ENCODE measurements around the gene BACE2.

- TF ChIP-seq SP1 (IDR thresholded peaks at IDR 0.05; ENCODE audit: low read depth), result no peak
- no peak for TF ChIP-seq CTCF (IDR thresholded peaks at IDR 0.05 in 2 of 3, conservative IDR thresholded peaks at IDR 0.05 in 1 of 3; ENCODE audit: borderline replicate concordance in 1 of 3, insufficient read depth in 1 of 3, low read depth in 2 of 3, low read length in 2 of 3)
- no peak for TF ChIP-seq POLR2A (IDR thresholded peaks at IDR 0.05; ENCODE audit: borderline replicate concordance, extremely low read depth, insufficient read depth, insufficient read length)
- no peak for TF ChIP-seq ZNF274 (IDR thresholded peaks at IDR 0.05; ENCODE audit: low read depth, low read length)
- TF ChIP-seq RAD21 (IDR thresholded peaks at IDR 0.05; ENCODE audit: low read depth), result no peak
- TF ChIP-seq EZH2 (IDR thresholded peaks at IDR 0.05), result no peak
- no peak for TF ChIP-seq CEBPB (IDR thresholded peaks at IDR 0.05; ENCODE audit: low read depth)
- no peak for TF ChIP-seq POLR2AphosphoS5 (IDR thresholded peaks at IDR 0.05; ENCODE audit: low read depth, low read length)
- no peak for TF ChIP-seq EGR1 (IDR thresholded peaks at IDR 0.05; ENCODE audit: low read depth)
- no peak for TF ChIP-seq REST (IDR thresholded peaks at IDR 0.05; ENCODE audit: low read depth)
- no peak for TF ChIP-seq EZH2phosphoT487 (IDR thresholded peaks at IDR 0.05; ENCODE audit: borderline replicate concordance)
- no peak for TF ChIP-seq ATF3 (IDR thresholded peaks at IDR 0.05)
- no peak for TF ChIP-seq FOSL1 (IDR thresholded peaks at IDR 0.05; ENCODE audit: low read depth)
- no peak for TF ChIP-seq TCF7L2 (IDR thresholded peaks at IDR 0.05; ENCODE audit: borderline replicate concordance, extremely low read depth, insufficient read depth, insufficient read length)
Observed at GRCh38 chr21:41166884-41167283, 1.1 kb upstream of the BACE2 start.

Data from HCT116 (cell line).